K562 (cell line): ENCODE results near the gene NAA38. TPM values are rescaled to one million over a fixed set of nuclear protein-coding genes. Genes with fewer than 3 reads are reported as not detected.

ENCODE experiments used
- ATAC-seq: fragments of 200-7000 bp; cut with Tn5 transposase; 3 replicates; pipeline ENCODE4 v1.9.1; 2020; ENCODE audit warnings: moderate library complexity
- BruUV-seq: library from RNA; stranded (reverse); fragments of 400-500 nt; replicated peaks from 2 replicates; lab custom pipeline; 2021; lab: Mats Ljungman, UMichigan
- CTCF ChIA-PET: fragments of 300-600 bp; formaldehyde crosslinking; extraction: SDS; loops from one replicate; lab custom pipeline; 2021; ENCODE audit warnings: low intra/inter-chr PET ratio; lab: Yijun Ruan, JAX
- POLR2A ChIA-PET: fragments of 300-600, 350-650 bp; sonication (Branson Sonifier 250); formaldehyde crosslinking; extraction: SDS; loops from one replicate; lab custom pipeline; 2021; ENCODE audit warnings: antibody characterized with exemption, inconsistent platforms; lab: Yijun Ruan, JAX
- DNase-seq, 4 experiments: peaks; one replicate each; pipeline versions ENCODE4 v3.0.0 to v3.0.0-alpha.2; 2011 to 2018; ENCODE audit warnings: low spot score in 3 of 4, mixed read lengths in 3 of 4; ENCODE audit errors: extremely low read depth in 1 of 4
- FAIRE-seq: peaks from 2 replicates; lab custom pipeline; 2011; peaks lifted over from hg19 to GRCh38; lab: Jason Lieb, UNC
- H2AFZ ChIP-seq: 2 replicates; pipeline ENCODE4 v1.6.0; 2011; ENCODE audit warnings: low read depth, low read length, control low read depth, inconsistent platforms
- H3K27ac ChIP-seq: fragments of 200-600 bp; 3 replicates; pipeline ENCODE4 v1.8.0; 2011; ENCODE audit warnings: low read depth, mild to moderate bottlenecking, control low read depth, inconsistent platforms, low read length, moderate library complexity, mixed read lengths; ENCODE audit errors: extremely low read depth
- H3K27me3 ChIP-seq, 2 experiments: fragments of 300-600 bp in 1 of 2; 2 replicates in 1 of 2; 3 replicates in 1 of 2; pipeline versions ENCODE4 v1.6.0 to v1.8.0; 2011; ENCODE audit warnings: inconsistent platforms in 2 of 2, low read length in 2 of 2, mild to moderate bottlenecking in 1 of 2, mixed read lengths in 1 of 2, moderate library complexity in 1 of 2; ENCODE audit not compliant: control insufficient read depth in 2 of 2, insufficient read depth in 2 of 2
- H3K36me3 ChIP-seq: fragments of 300-600 bp; 3 replicates; pipeline ENCODE4 v1.8.0; 2011; ENCODE audit warnings: mild to moderate bottlenecking, low read length, inconsistent platforms; ENCODE audit not compliant: control insufficient read depth, insufficient read depth
- H3K4me1 ChIP-seq, 2 experiments: fragments of 200-600 bp in 1 of 2; replicated peaks in 1 of 2; 2 replicates in 1 of 2; 3 replicates in 1 of 2; pipeline versions ENCODE4 v1.5.1 to v1.8.0; 2011; ENCODE audit warnings: inconsistent platforms in 2 of 2, low read length in 2 of 2, mild to moderate bottlenecking in 1 of 2, mixed read lengths in 1 of 2, moderate library complexity in 1 of 2; ENCODE audit not compliant: control insufficient read depth in 2 of 2, insufficient read depth in 2 of 2
- H3K4me2 ChIP-seq: 2 replicates; pipeline ENCODE4 v1.6.1; 2011; ENCODE audit warnings: low read length, control low read depth, inconsistent platforms, mixed read lengths; ENCODE audit not compliant: insufficient read depth
- H3K4me3 ChIP-seq: fragments of 200-600 bp; sonication (generic), shearing (Covaris generic); 2 replicates; pipeline ENCODE4 v1.5.1; 2016; ENCODE audit warnings: control low read depth, inconsistent platforms
- H3K79me2 ChIP-seq: fragments of 200-600 bp; 3 replicates; pipeline ENCODE4 v1.8.0; 2011; ENCODE audit warnings: low read length, inconsistent platforms; ENCODE audit not compliant: control insufficient read depth, insufficient read depth
- H3K9ac ChIP-seq, 2 experiments: 2 replicates each; pipeline versions ENCODE4 v1.6.0 to v1.6.1; 2011; ENCODE audit warnings: low read depth in 2 of 2, low read length in 2 of 2, control low read depth in 1 of 2, inconsistent platforms in 1 of 2, mild to moderate bottlenecking in 1 of 2, mixed read lengths in 1 of 2; ENCODE audit not compliant: insufficient read depth in 1 of 2
- H3K9me1 ChIP-seq: one replicate; pipeline ENCODE4 v1.6.0; 2011; ENCODE audit warnings: inconsistent platforms, mild to moderate bottlenecking, low read length, moderate library complexity; ENCODE audit not compliant: control insufficient read depth, insufficient read depth
- H3K9me3 ChIP-seq: replicated peaks from 2 replicates; pipeline ENCODE4 v1.5.1; 2011; ENCODE audit warnings: low read depth, low read length, inconsistent platforms; ENCODE audit not compliant: control insufficient read depth, insufficient read depth
- H4K20me1 ChIP-seq: replicated peaks from 2 replicates; pipeline ENCODE4 v1.6.1; 2011; ENCODE audit warnings: low read length, inconsistent platforms, mixed read lengths; ENCODE audit not compliant: control insufficient read depth, insufficient read depth
- GABPB2 ChIP-seq: fragments of 250-450 bp; sonication (Bioruptor Pico); conservative IDR thresholded peaks from 2 replicates; pipeline ENCODE4 v1.5.1; 2021; ENCODE audit warnings: mild to moderate bottlenecking
- JUNB ChIP-seq: fragments of 450-650 bp; formaldehyde crosslinking; conservative IDR thresholded peaks from 2 replicates; pipeline ENCODE4 v1.4.0; 2020; ENCODE audit warnings: mild to moderate bottlenecking
- NFRKB ChIP-seq: fragments of 450-650 bp; IDR thresholded peaks from 2 replicates; pipeline ENCODE4 v1.6.1; 2016; ENCODE audit warnings: low read depth
- YY1 ChIP-seq, 3 experiments: IDR thresholded peaks; 2 replicates each; pipeline ENCODE4 v1.6.1; 2011; ENCODE audit warnings: low read length in 2 of 3, mild to moderate bottlenecking in 2 of 3, moderate library complexity in 2 of 3, borderline replicate concordance in 1 of 3, control low read depth in 1 of 3, low read depth in 1 of 3; ENCODE audit not compliant: insufficient read depth in 3 of 3, insufficient replicate concordance in 2 of 3, control insufficient read depth in 1 of 3, insufficient read length in 1 of 3; ENCODE audit errors: extremely low read depth in 1 of 3
- ZBTB7A ChIP-seq: IDR thresholded peaks from 2 replicates; pipeline ENCODE4 v1.6.1; 2011; ENCODE audit warnings: low read depth, mild to moderate bottlenecking, low read length, moderate library complexity, borderline replicate concordance; ENCODE audit not compliant: control insufficient read depth
- ZNF699 ChIP-seq: fragments of 250-450 bp; sonication (Bioruptor Pico); IDR thresholded peaks from 2 replicates; pipeline ENCODE4 v1.8.0; 2021; ENCODE audit warnings: mild to moderate bottlenecking, moderate library complexity; ENCODE audit not compliant: insufficient replicate concordance
- WGBS: fragments of 100-300 bp; shearing (Covaris generic); methylation state at CpG from one replicate; pipeline ENCODE4 v1.1.6; 2016; ENCODE audit warnings: low coverage, mixed read lengths; ENCODE audit not compliant: insufficient coverage; ENCODE audit errors: missing lambda C conversion rate; 5-methylcytosine and 5-hydroxymethylcytosine counted together
- in situ Hi-C: fragments of 300-500 bp; cut with MboI; formaldehyde crosslinking; loops from 4 replicates; pipeline ENCODE4 v1.15.0; 2018; ENCODE audit warnings: inconsistent platforms, mixed read lengths
- intact Hi-C: fragments of 100-400 bp; cut with micrococcal nuclease; formaldehyde crosslinking; loops from 2 replicates; pipeline ENCODE4 v1.14.2; 2022
- polyA plus RNA-seq, 8 experiments: library from polyadenylated mRNA; depleted of rRNA in 4 of 8; stranded (reverse) in 5 of 8; unstranded in 3 of 8; fragments of >200 nt; fragmentation: Nextera tagmentation in 2 of 8; fragmentation: Illumina TruSeq in 1 of 8; extraction: Ambion mirVana in 2 of 8; extraction: Trizol in 1 of 8; gene quantifications; 2 replicates each; pipeline versions ENCODE4 v1.2.1 to v1.2.3, GENCODE V29; 2011 to 2014; ENCODE audit warnings: inconsistent platforms in 1 of 8, missing spikeins in 1 of 8
- total RNA-seq, 7 experiments: library from RNA; depleted of rRNA in 6 of 7; stranded (reverse); fragments of >200 nt in 6 of 7; fragmentation: Illumina TruSeq in 2 of 7; extraction: Trizol in 2 of 7; gene quantifications; 2 replicates each; pipeline versions ENCODE4 v1.2.1 to v1.2.3, GENCODE V29; 2011 to 2021; ENCODE audit warnings: low replicate concordance in 1 of 7
- TF ChIP-seq, protein P1 (sequence below): sonication (generic); IDR thresholded peaks from 2 replicates; pipeline ENCODE4 v1.6.1; 2016
- TF ChIP-seq, protein P2 (sequence below): fragments of 250-450 bp; sonication (Bioruptor Pico); IDR thresholded peaks from 2 replicates; pipeline ENCODE4 v1.5.0; 2021; ENCODE audit warnings: mild to moderate bottlenecking, moderate library complexity
- TF ChIP-seq, protein P3 (sequence below): sonication (generic); formaldehyde crosslinking; IDR thresholded peaks from 2 replicates; pipeline ENCODE4 v1.5.0; 2020; ENCODE audit warnings: missing genetic modification reagents
- TF ChIP-seq, protein P4 (sequence below): sonication (generic); formaldehyde crosslinking; IDR thresholded peaks from 2 replicates; pipeline ENCODE4 v1.8.1; 2023; ENCODE audit warnings: mild to moderate bottlenecking, missing genetic modification reagents

Gene NAA38
- total and polyA plus RNA-seq, 9 of the 15 experiments (the other 6 are each of a cell fraction or from before 2014, with no cell fraction given): 16.4 to 99.8 (median 57.3) TPM

DNA sequence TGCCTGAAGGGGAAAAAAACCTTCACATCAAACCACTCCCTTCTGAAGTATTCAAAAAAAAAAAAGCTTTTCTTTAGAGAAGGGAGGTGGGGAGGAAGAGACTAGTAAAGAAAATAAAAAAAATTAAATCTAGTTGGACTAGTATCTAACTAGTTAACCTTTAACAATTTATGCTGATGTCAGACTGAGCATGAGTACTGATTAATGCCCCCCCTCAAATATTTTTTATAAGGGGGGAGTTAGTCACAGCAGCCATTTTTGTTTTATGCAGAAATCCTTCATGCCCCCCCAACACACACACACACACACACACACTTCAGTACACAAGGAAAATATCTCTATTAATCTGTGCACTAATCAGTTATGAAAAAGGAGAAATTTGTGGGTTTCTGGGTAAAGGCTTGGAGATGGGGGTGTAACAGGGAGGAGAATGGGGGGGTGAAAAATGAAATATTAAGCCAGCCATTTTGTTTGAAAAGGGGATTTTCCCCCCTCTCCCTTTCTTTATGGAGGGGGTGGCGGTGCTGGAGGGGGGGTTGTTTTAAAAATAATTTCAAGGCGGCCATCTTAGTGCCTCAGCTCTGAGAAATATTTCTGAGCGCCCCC lies 26.5 kb upstream of the NAA38 start:
- Histone ChIP-seq H3K27me3 (no peaks in the 10 kb centered on the region), H3K9ac (peak overlapping the region; percentile 10 to 63; a peak in 3 of 4 replicates), H3K27ac (peak overlapping the region; percentile 72), H3K4me3 (peak overlapping the region; percentile 29), H3K4me1 (peaks cover 34 to 42% of the 10 kb centered on the region in 2 experiments), H3K79me2 (peaks cover 53% of the 10 kb centered on the region), H2AFZ (peak overlapping the region; percentile 40; the same call in 1 of the 2 replicates), H3K36me3 (peaks cover 29% of the 10 kb centered on the region; the same call in 1 of the 3 replicates), H3K9me3 (no peaks in the 10 kb centered on the region), H3K4me2 (peak overlapping the region; percentile 60), H3K9me1 (peaks cover 3% of the 10 kb centered on the region), H4K20me1 (no peaks in the 10 kb centered on the region; the same call in 1 of the 2 replicates)
- ATAC-seq (no peak), FAIRE-seq (no peak), DNase-seq (peak; percentile 16 to 42 (median 36))
- intact Hi-C loops: no loop called here
- CTCF ChIA-PET: no interaction called here
- in situ Hi-C loops: no loop called here
- 0% methylated on average over 2 of the region's 3 CpGs for WGBS
- POLR2A ChIA-PET: interaction anchor here (0.6 to 2.1 kb wide), 3 partner anchors 10 to 38 kb away, joined by 3 to 13 read pairs (median 3); partner anchors contain the start of gene NAA38
- BruUV-seq: no TSS peak
- TF ChIP-seq YY1 (IDR thresholded peaks at IDR 0.05; ENCODE audit: borderline replicate concordance in 1 of 3, control insufficient read depth in 1 of 3, extremely low read depth in 1 of 3, insufficient read depth in 3 of 3, insufficient read length in 1 of 3, insufficient replicate concordance in 2 of 3, low read depth in 1 of 3, low read length in 2 of 3) (peak; percentile 5 to 84 (median 37)), NFRKB (peak; percentile 55; the same call in 1 of the 2 replicates), GABPB2 (CRISPR knock-in tag) (no peak), ZBTB7A (no peak), JUNB (no peak), ZNF699 (CRISPR knock-in tag) (no peak)
- TF ChIP-seq, protein P1, sequence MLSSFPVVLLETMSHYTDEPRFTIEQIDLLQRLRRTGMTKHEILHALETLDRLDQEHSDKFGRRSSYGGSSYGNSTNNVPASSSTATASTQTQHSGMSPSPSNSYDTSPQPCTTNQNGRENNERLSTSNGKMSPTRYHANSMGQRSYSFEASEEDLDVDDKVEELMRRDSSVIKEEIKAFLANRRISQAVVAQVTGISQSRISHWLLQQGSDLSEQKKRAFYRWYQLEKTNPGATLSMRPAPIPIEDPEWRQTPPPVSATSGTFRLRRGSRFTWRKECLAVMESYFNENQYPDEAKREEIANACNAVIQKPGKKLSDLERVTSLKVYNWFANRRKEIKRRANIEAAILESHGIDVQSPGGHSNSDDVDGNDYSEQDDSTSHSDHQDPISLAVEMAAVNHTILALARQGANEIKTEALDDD: peak; percentile 83
- TF ChIP-seq, protein P2, sequence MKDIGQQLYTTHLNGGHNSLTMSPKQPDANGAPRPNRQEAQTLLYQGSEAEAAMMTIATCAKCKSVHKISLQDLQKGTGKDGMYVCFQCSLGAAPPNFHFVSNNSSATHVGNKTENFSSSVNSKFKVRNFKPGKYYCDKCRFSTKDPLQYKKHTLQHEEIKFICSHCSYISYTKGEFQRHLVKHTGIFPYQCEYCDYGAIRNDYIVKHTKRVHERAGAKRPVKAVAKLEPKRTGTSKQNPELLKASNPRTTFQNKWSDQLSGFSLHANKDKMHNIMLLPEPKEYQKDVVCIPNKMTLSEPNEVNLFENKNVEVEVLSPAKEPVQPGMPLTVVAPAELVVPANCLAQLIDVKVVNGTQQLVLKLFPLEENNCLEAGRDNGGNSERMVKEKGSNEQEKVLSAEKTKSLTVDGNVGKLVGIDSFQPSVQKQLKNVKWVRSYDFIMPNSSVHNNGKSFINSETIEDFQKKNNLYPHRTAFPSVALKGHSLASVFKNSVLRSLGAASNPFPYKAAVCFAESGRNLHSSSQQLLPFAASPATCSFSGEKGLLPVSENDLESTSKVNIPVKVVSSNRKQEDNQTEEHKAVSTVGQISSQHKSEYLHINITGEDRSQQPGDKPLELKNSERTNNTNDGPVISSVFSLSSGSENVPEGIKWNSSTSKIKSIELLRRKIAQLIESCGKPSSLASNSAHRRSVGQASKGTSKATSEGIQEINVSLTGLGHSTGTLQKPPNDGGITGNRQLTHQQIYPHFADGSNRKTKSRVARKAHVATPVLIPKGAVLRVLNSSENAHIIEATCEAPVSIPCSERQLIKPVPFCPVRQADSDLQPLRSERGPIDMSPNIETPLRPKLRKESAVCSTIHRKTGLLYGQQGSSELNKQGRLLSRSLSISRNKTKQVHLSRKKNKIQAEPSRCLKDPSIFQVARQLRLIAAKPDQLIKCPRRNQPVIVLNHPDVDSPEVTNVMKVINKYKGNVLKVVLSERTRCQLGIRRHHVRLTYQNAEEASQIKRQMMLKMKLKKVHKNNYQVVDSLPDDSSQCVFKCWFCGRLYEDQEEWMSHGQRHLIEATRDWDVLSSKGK: no peak
- TF ChIP-seq, protein P3, sequence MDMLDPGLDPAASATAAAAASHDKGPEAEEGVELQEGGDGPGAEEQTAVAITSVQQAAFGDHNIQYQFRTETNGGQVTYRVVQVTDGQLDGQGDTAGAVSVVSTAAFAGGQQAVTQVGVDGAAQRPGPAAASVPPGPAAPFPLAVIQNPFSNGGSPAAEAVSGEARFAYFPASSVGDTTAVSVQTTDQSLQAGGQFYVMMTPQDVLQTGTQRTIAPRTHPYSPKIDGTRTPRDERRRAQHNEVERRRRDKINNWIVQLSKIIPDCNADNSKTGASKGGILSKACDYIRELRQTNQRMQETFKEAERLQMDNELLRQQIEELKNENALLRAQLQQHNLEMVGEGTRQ: no peak
- TF ChIP-seq, protein P4, sequence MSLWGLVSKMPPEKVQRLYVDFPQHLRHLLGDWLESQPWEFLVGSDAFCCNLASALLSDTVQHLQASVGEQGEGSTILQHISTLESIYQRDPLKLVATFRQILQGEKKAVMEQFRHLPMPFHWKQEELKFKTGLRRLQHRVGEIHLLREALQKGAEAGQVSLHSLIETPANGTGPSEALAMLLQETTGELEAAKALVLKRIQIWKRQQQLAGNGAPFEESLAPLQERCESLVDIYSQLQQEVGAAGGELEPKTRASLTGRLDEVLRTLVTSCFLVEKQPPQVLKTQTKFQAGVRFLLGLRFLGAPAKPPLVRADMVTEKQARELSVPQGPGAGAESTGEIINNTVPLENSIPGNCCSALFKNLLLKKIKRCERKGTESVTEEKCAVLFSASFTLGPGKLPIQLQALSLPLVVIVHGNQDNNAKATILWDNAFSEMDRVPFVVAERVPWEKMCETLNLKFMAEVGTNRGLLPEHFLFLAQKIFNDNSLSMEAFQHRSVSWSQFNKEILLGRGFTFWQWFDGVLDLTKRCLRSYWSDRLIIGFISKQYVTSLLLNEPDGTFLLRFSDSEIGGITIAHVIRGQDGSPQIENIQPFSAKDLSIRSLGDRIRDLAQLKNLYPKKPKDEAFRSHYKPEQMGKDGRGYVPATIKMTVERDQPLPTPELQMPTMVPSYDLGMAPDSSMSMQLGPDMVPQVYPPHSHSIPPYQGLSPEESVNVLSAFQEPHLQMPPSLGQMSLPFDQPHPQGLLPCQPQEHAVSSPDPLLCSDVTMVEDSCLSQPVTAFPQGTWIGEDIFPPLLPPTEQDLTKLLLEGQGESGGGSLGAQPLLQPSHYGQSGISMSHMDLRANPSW: no peak
